Measurements from ENCODE around the gene PLA2G3. TPM values are rescaled to one million over a fixed set of nuclear protein-coding genes. Genes with fewer than 3 reads are reported as not detected.

Gene PLA2G3
- total and polyA plus RNA-seq, 2 of the 13 experiments (the other 11 are each of a cell fraction or from before 2014, with no cell fraction given) = 0.12 to 0.42 TPM

DNA sequence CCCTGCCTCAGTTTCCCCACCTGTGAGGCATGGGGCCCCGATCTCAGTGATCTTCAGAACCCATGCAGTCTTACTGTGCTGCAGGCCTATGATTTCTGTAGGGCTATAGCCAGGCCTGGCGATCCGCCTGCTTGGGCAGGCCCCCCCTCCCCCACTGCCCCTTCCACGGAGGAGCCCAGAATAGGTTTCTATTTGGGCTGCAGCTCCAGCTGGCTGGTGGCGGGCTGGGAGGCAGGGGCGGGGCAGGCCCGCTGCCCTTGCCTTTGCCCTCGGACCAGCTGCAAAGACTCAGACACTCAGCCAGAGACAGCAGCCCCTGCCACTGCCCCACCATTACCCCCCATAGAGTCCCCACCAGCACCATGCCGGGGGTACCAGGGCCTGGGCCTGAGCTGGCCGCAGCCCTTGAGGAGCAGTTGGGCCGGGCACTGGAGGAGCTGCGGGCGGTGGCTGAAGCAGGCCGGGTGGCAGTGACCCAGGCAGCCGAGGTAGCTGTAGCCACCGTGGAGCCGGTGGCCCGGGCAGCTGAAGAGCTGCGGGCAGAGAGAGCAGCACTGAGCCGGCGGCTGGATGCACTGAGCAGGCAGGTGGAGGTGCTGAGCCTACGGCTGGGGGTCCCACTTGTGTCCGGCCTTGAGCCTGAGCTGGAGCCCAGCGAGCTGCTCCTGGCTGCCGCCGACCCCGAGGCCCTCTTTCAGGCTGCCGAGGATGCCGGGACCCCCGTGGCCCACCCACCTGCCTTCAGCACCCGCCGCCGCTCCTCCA is 47.0 kb downstream of the PLA2G3 start (continued):
- TF ChIP-seq, protein P1, sequence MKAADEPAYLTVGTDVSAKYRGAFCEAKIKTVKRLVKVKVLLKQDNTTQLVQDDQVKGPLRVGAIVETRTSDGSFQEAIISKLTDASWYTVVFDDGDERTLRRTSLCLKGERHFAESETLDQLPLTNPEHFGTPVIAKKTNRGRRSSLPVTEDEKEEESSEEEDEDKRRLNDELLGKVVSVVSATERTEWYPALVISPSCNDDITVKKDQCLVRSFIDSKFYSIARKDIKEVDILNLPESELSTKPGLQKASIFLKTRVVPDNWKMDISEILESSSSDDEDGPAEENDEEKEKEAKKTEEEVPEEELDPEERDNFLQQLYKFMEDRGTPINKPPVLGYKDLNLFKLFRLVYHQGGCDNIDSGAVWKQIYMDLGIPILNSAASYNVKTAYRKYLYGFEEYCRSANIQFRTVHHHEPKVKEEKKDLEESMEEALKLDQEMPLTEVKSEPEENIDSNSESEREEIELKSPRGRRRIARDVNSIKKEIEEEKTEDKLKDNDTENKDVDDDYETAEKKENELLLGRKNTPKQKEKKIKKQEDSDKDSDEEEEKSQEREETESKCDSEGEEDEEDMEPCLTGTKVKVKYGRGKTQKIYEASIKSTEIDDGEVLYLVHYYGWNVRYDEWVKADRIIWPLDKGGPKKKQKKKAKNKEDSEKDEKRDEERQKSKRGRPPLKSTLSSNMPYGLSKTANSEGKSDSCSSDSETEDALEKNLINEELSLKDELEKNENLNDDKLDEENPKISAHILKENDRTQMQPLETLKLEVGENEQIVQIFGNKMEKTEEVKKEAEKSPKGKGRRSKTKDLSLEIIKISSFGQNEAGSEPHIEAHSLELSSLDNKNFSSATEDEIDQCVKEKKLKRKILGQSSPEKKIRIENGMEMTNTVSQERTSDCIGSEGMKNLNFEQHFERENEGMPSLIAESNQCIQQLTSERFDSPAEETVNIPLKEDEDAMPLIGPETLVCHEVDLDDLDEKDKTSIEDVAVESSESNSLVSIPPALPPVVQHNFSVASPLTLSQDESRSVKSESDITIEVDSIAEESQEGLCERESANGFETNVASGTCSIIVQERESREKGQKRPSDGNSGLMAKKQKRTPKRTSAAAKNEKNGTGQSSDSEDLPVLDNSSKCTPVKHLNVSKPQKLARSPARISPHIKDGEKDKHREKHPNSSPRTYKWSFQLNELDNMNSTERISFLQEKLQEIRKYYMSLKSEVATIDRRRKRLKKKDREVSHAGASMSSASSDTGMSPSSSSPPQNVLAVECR (CRISPR knock-in tag; IDR thresholded peaks at IDR 0.05; ENCODE audit: borderline replicate concordance) = no peak
- TF ChIP-seq EEA1 (CRISPR knock-in tag; IDR thresholded peaks at IDR 0.05; ENCODE audit: borderline replicate concordance) = no peak
- no peak for TF ChIP-seq HOXA5 (CRISPR knock-in tag; IDR thresholded peaks at IDR 0.05)
- TF ChIP-seq, protein P2, sequence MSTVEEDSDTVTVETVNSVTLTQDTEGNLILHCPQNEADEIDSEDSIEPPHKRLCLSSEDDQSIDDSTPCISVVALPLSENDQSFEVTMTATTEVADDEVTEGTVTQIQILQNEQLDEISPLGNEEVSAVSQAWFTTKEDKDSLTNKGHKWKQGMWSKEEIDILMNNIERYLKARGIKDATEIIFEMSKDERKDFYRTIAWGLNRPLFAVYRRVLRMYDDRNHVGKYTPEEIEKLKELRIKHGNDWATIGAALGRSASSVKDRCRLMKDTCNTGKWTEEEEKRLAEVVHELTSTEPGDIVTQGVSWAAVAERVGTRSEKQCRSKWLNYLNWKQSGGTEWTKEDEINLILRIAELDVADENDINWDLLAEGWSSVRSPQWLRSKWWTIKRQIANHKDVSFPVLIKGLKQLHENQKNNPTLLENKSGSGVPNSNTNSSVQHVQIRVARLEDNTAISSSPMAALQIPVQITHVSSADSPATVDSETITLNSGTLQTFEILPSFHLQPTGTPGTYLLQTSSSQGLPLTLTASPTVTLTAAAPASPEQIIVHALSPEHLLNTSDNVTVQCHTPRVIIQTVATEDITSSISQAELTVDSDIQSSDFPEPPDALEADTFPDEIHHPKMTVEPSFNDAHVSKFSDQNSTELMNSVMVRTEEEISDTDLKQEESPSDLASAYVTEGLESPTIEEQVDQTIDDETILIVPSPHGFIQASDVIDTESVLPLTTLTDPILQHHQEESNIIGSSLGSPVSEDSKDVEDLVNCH (CRISPR knock-in tag; IDR thresholded peaks at IDR 0.05) = no peak

DNA sequence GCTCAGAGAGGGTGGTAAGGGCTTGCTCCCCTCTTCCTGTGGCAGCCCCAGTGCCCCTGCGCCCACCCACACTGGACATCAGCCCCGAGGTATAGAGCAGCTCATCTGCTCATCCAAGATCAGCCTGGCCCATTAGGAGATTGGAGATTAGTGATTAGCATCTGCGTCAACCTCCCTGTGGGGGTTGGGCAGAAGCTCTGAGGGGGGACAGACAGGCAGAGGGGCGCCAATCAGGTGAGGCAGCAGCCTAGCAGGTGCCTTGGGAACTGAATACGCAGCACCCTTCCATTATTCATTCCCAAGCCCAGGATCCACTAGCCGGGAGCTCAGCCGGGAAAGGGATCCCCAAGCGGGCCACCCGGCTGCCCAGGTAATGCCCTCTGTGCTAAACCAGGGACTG is 48.1 kb downstream of the PLA2G3 start:
- intact Hi-C loops (cut with micrococcal nuclease; ENCODE audit: unreplicated experiment) = no loop called here
- in situ Hi-C loops (cut with HindIII; ENCODE audit: extremely low pct_ligation_motif_present, low pct_unique_long_range_greater_than_20kb) = no loop called here
- Histone ChIP-seq H4K20me1 (ENCODE audit: insufficient read depth, low read length) (no peaks in the 10 kb centered on the region), H3K36me3 (replicated peaks in 1 of 2; ENCODE audit: control insufficient read depth in 1 of 2, insufficient read depth in 2 of 2, low read length in 2 of 2) (peaks cover 48 to 67% of the 10 kb centered on the region in 2 experiments), H3K79me2 (ENCODE audit: insufficient read depth, low read length) (no peaks in the 10 kb centered on the region), H3K9ac (ENCODE audit: insufficient read depth, low read depth, low read length) (no peak overlapping the region), H2AFZ (ENCODE audit: low read length) (no peak overlapping the region), H3K4me3 (replicated peaks in 1 of 3; ENCODE audit: insufficient read depth in 1 of 3, low read depth in 2 of 3, low read length in 3 of 3) (no peak overlapping the region), H3K27ac (ENCODE audit: extremely low read length, insufficient read depth, low read length) (no peak overlapping the region), H3K4me2 (ENCODE audit: low read depth, low read length) (no peak overlapping the region), H3K4me1 (ENCODE audit: insufficient read depth, low read length) (no peaks in the 10 kb centered on the region), H3K9me3 (ENCODE audit: low read length) (no peaks in the 10 kb centered on the region), H3K27me3 (ENCODE audit: control insufficient read depth in 1 of 2, insufficient read depth in 2 of 2, low read length in 2 of 2) (no peaks in the 10 kb centered on the region)
- ChIA-PET CTCF (ENCODE audit: low intra/inter-chr PET ratio, low total read pairs) (no interaction called here), POLR2A (interaction anchor here (1.0 kb wide), 1 partner anchor 11 kb away, joined by 3 read pairs; the partner anchor contains the start of gene SMTN)
- WGBS (ENCODE audit: low lambda C conversion rate) = 96% methylated on average over 8 of the region's 9 CpGs
- FAIRE-seq (no peak), ATAC-seq (no peak), DNase-seq (ENCODE audit: low spot score) (no peak)
- BruUV-seq (replicated peaks) = no TSS peak
- TF ChIP-seq, protein P3, sequence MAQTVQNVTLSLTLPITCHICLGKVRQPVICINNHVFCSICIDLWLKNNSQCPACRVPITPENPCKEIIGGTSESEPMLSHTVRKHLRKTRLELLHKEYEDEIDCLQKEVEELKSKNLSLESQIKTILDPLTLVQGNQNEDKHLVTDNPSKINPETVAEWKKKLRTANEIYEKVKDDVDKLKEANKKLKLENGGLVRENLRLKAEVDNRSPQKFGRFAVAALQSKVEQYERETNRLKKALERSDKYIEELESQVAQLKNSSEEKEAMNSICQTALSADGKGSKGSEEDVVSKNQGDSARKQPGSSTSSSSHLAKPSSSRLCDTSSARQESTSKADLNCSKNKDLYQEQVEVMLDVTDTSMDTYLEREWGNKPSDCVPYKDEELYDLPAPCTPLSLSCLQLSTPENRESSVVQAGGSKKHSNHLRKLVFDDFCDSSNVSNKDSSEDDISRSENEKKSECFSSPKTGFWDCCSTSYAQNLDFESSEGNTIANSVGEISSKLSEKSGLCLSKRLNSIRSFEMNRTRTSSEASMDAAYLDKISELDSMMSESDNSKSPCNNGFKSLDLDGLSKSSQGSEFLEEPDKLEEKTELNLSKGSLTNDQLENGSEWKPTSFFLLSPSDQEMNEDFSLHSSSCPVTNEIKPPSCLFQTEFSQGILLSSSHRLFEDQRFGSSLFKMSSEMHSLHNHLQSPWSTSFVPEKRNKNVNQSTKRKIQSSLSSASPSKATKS (CRISPR knock-in tag; IDR thresholded peaks at IDR 0.05) = no peak
- TF ChIP-seq, protein P4, sequence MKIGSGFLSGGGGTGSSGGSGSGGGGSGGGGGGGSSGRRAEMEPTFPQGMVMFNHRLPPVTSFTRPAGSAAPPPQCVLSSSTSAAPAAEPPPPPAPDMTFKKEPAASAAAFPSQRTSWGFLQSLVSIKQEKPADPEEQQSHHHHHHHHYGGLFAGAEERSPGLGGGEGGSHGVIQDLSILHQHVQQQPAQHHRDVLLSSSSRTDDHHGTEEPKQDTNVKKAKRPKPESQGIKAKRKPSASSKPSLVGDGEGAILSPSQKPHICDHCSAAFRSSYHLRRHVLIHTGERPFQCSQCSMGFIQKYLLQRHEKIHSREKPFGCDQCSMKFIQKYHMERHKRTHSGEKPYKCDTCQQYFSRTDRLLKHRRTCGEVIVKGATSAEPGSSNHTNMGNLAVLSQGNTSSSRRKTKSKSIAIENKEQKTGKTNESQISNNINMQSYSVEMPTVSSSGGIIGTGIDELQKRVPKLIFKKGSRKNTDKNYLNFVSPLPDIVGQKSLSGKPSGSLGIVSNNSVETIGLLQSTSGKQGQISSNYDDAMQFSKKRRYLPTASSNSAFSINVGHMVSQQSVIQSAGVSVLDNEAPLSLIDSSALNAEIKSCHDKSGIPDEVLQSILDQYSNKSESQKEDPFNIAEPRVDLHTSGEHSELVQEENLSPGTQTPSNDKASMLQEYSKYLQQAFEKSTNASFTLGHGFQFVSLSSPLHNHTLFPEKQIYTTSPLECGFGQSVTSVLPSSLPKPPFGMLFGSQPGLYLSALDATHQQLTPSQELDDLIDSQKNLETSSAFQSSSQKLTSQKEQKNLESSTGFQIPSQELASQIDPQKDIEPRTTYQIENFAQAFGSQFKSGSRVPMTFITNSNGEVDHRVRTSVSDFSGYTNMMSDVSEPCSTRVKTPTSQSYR (CRISPR knock-in tag; IDR thresholded peaks at IDR 0.05; ENCODE audit: borderline replicate concordance) = no peak
- no peak for TF ChIP-seq ZIK1 (CRISPR knock-in tag; IDR thresholded peaks at IDR 0.05; ENCODE audit: borderline replicate concordance, low read depth)
